ENCODE measurements around the gene GIMAP8.

GIMAP8 gene

GRCh38 chr7:150450491-150451001 is at the start of gene GIMAP8:
GIMAP8 (plus strand) TSS chr7:150450630; CDS start chr7:150466699, 16,069 bp downstream.
- DNase-seq = peak; percentile 46 to 53

- DNase-seq = no peak
Measured at GRCh38 chr7:150400788-150401423, 49.5 kb upstream of the GIMAP8 start.

GRCh38 chr7:150401424-150401790 is 49.0 kb upstream of the GIMAP8 start:
- DNase-seq = no peak

- DNase-seq = no peak
Measured at GRCh38 chr7:150401861-150402631, 48.4 kb upstream of the GIMAP8 start.

- DNase-seq = no peak
Measured at GRCh38 chr7:150402671-150403321, 47.6 kb upstream of the GIMAP8 start.

GRCh38 chr7:150403376-150404171 is 46.9 kb upstream of the GIMAP8 start:
- no peak for DNase-seq

GRCh38 chr7:150404172-150404804 is 46.1 kb upstream of the GIMAP8 start:
- no peak for DNase-seq

GRCh38 chr7:150404805-150405583 is 45.4 kb upstream of the GIMAP8 start:
- DNase-seq = peak; percentile 55 to 66

GRCh38 chr7:150405584-150406311 is 44.7 kb upstream of the GIMAP8 start:
- no peak for DNase-seq

GRCh38 chr7:150406312-150406566 is 44.2 kb upstream of the GIMAP8 start:
- DNase-seq = no peak

- DNase-seq = peak in 1 of 2 experiments; percentile 5
Measured at GRCh38 chr7:150406567-150407421, 43.6 kb upstream of the GIMAP8 start.

GRCh38 chr7:150407588-150408392 is 42.6 kb upstream of the GIMAP8 start:
- no peak for DNase-seq

GRCh38 chr7:150408393-150409299 is 41.8 kb upstream of the GIMAP8 start:
- DNase-seq = no peak

GRCh38 chr7:150409300-150410030 is 41.0 kb upstream of the GIMAP8 start:
- no peak for DNase-seq

GRCh38 chr7:150410131-150410530 is 40.3 kb upstream of the GIMAP8 start:
- DNase-seq = no peak

- no peak for DNase-seq
Measured at GRCh38 chr7:150410680-150411346, 39.6 kb upstream of the GIMAP8 start.

- no peak for DNase-seq
Measured at GRCh38 chr7:150411606-150412005, 38.8 kb upstream of the GIMAP8 start.
